Measurements from ENCODE around the gene P2RX7.

P2RX7 gene

GRCh38 chr12:121175383-121176119 lies 42.9 kb downstream of the P2RX7 start:
- no peaks in the 10 kb centered on the region for H3K4me1 ChIP-seq (ENCODE audit: insufficient read depth, poor library complexity, severe bottlenecking)
- H3K4me3 ChIP-seq (ENCODE audit: severe bottlenecking), result no peak overlapping the region
- H3K9me3 ChIP-seq (ENCODE audit: severe bottlenecking), result no peaks in the 10 kb centered on the region
- ATAC-seq (ENCODE audit: low read depth) (no peak), DNase-seq (ENCODE audit: low spot score) (no peak)
- TF ChIP-seq CTCF (IDR thresholded peaks at IDR 0.05; ENCODE audit: poor library complexity, severe bottlenecking), result no peak
- no peaks in the 10 kb centered on the region for H3K27me3 ChIP-seq (ENCODE audit: insufficient read depth, poor library complexity, severe bottlenecking)
- no peak overlapping the region for H3K27ac ChIP-seq (ENCODE audit: poor library complexity, severe bottlenecking)
- no peaks in the 10 kb centered on the region for H3K36me3 ChIP-seq (ENCODE audit: low read depth)

GRCh38 chr12:121176826-121177529 lies 44.3 kb downstream of the P2RX7 start:
- H3K4me3 ChIP-seq (ENCODE audit: severe bottlenecking), result no peak overlapping the region

DNA sequence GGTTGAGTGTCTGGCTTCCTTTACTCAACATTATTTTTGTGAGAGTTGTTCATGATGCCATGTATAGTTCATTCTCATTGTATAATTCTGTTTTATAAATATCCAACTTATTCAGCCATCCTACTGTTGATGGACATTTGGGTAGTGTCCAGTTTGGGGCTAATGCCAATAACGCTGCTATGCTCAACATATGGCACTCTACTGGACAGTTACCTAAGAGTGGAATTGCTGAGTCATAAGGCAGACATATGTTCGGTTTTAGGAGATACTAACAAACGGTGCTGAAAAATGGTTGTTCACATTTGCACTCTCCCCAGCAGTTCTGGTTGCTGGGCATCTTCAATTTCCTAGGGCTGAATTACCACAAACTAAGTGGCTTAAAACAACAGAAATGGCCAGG lies 48.5 kb downstream of the P2RX7 start:
- DNase-seq (ENCODE audit: low spot score) (no peak), ATAC-seq (ENCODE audit: low read depth) (no peak)

More at GRCh38 chr12:121176826-121177529, 44.3 kb downstream of the P2RX7 start:
- Histone ChIP-seq H3K9me3 (ENCODE audit: severe bottlenecking) (no peaks in the 10 kb centered on the region), H3K27me3 (ENCODE audit: insufficient read depth, poor library complexity, severe bottlenecking) (no peaks in the 10 kb centered on the region), H3K36me3 (ENCODE audit: low read depth) (no peaks in the 10 kb centered on the region), H3K27ac (ENCODE audit: poor library complexity, severe bottlenecking) (no peak overlapping the region), H3K4me1 (ENCODE audit: insufficient read depth, poor library complexity, severe bottlenecking) (no peaks in the 10 kb centered on the region)
- DNase-seq (ENCODE audit: low spot score), result no peak
- TF ChIP-seq CTCF (IDR thresholded peaks at IDR 0.05; ENCODE audit: poor library complexity, severe bottlenecking), result no peak
- ATAC-seq (ENCODE audit: low read depth), result no peak

GRCh38 chr12:121182222-121182893 lies 49.7 kb downstream of the P2RX7 start:
- DNase-seq (ENCODE audit: low spot score) (no peak), ATAC-seq (ENCODE audit: low read depth) (no peak)
- Histone ChIP-seq H3K9me3 (ENCODE audit: severe bottlenecking) (no peaks in the 10 kb centered on the region), H3K36me3 (ENCODE audit: low read depth) (no peaks in the 10 kb centered on the region), H3K27me3 (ENCODE audit: insufficient read depth, poor library complexity, severe bottlenecking) (no peaks in the 10 kb centered on the region), H3K4me1 (ENCODE audit: insufficient read depth, poor library complexity, severe bottlenecking) (peaks cover 8% of the 10 kb centered on the region), H3K27ac (ENCODE audit: poor library complexity, severe bottlenecking) (no peak overlapping the region), H3K4me3 (ENCODE audit: severe bottlenecking) (no peak overlapping the region)
- TF ChIP-seq CTCF (IDR thresholded peaks at IDR 0.05; ENCODE audit: poor library complexity, severe bottlenecking), result no peak

More for the DNA sequence above, 48.5 kb downstream of the P2RX7 start:
- peaks cover 8% of the 10 kb centered on the region for H3K4me1 ChIP-seq (ENCODE audit: insufficient read depth, poor library complexity, severe bottlenecking)
- H3K36me3 ChIP-seq (ENCODE audit: low read depth), result no peaks in the 10 kb centered on the region
- no peaks in the 10 kb centered on the region for H3K9me3 ChIP-seq (ENCODE audit: severe bottlenecking)
- no peak overlapping the region for H3K4me3 ChIP-seq (ENCODE audit: severe bottlenecking)
- no peak for TF ChIP-seq CTCF (IDR thresholded peaks at IDR 0.05; ENCODE audit: poor library complexity, severe bottlenecking)
- no peaks in the 10 kb centered on the region for H3K27me3 ChIP-seq (ENCODE audit: insufficient read depth, poor library complexity, severe bottlenecking)
- H3K27ac ChIP-seq (ENCODE audit: poor library complexity, severe bottlenecking), result no peak overlapping the region

Measured in RWPE2 (cell line).